Endothelial cell of umbilical vein (primary cell): ENCODE results near the gene PXMP2. TPM values are rescaled to one million over a fixed set of nuclear protein-coding genes. Genes with fewer than 3 reads are reported as not detected.

Experiments used
- BruUV-seq: library from RNA; stranded (reverse); fragments of 400-500 nt; replicated peaks from 2 replicates; lab custom pipeline; 2021; lab: Mats Ljungman, UMichigan
- CTCF ChIA-PET: fragments of 300-600, 350-600 bp; sonication (Branson Sonifier 250); formaldehyde crosslinking; loops from one replicate; lab custom pipeline; 2021; ENCODE audit warnings: antibody characterized with exemption, inconsistent platforms; lab: Charles Lee
- POLR2A ChIA-PET: fragments of 300-600, 350-600 bp; sonication (Branson Sonifier 250); formaldehyde crosslinking; loops from one replicate; lab custom pipeline; 2021; ENCODE audit warnings: antibody characterized with exemption, inconsistent platforms; lab: Charles Lee
- DNase-seq: peaks from one replicate; pipeline ENCODE4 v3.0.0-alpha.2; 2011; ENCODE audit warnings: low read depth, low spot score
- FAIRE-seq: peaks from 2 replicates; lab custom pipeline; 2011; peaks lifted over from hg19 to GRCh38; lab: Jason Lieb, UNC
- H2AFZ ChIP-seq: 2 replicates; pipeline ENCODE4 v1.6.0; 2012; ENCODE audit warnings: low read depth, low read length, control low read depth, inconsistent platforms
- H3K27ac ChIP-seq: 2 replicates; pipeline ENCODE4 v1.5.1; 2011; ENCODE audit warnings: low read depth, mild to moderate bottlenecking, control low read depth, low read length, moderate library complexity; ENCODE audit not compliant: insufficient read depth
- H3K27me3 ChIP-seq, 2 experiments: 2 replicates each; pipeline versions ENCODE4 v1.6.0 to v1.6.1; 2011; ENCODE audit warnings: low read length in 2 of 2, mixed read lengths in 1 of 2; ENCODE audit not compliant: control insufficient read depth in 2 of 2, insufficient read depth in 2 of 2
- H3K36me3 ChIP-seq, 2 experiments: 2 replicates in 1 of 2; 3 replicates in 1 of 2; pipeline ENCODE4 v1.5.1; 2011; ENCODE audit warnings: low read length in 2 of 2, mild to moderate bottlenecking in 1 of 2, moderate library complexity in 1 of 2; ENCODE audit not compliant: control insufficient read depth in 2 of 2, insufficient read depth in 2 of 2; ENCODE audit errors: extremely low read depth in 1 of 2
- H3K4me1 ChIP-seq: 3 replicates; pipeline ENCODE4 v1.5.1; 2011; ENCODE audit warnings: mild to moderate bottlenecking, low read length; ENCODE audit not compliant: control insufficient read depth, insufficient read depth; ENCODE audit errors: extremely low read depth
- H3K4me2 ChIP-seq: 2 replicates; pipeline ENCODE4 v1.6.1; 2011; ENCODE audit warnings: low read length, control low read depth, mixed read lengths; ENCODE audit not compliant: insufficient read depth
- H3K4me3 ChIP-seq, 3 experiments: fragments of 200-600 bp in 1 of 3; sonication (generic), shearing (Covaris generic) in 1 of 3; replicated peaks in 1 of 3; 2 replicates each; pipeline ENCODE4 v1.5.1; 2011 to 2016; ENCODE audit warnings: control low read depth in 3 of 3, low read length in 3 of 3, mild to moderate bottlenecking in 2 of 3, inconsistent platforms in 1 of 3, low read depth in 1 of 3, moderate library complexity in 1 of 3; ENCODE audit not compliant: insufficient read depth in 1 of 3
- H3K79me2 ChIP-seq: 2 replicates; pipeline ENCODE4 v1.6.0; 2012; ENCODE audit warnings: low read length, inconsistent platforms; ENCODE audit not compliant: control insufficient read depth, insufficient read depth
- H3K9ac ChIP-seq: replicated peaks from 2 replicates; pipeline ENCODE3; 2011; ENCODE audit warnings: low read length, control low read depth; ENCODE audit not compliant: insufficient read depth; ENCODE audit errors: extremely low read depth
- H3K9me1 ChIP-seq: replicated peaks from 3 replicates; pipeline ENCODE4 v1.6.0; 2011; ENCODE audit warnings: mild to moderate bottlenecking, low read length; ENCODE audit not compliant: control insufficient read depth, insufficient read depth; ENCODE audit errors: extremely low read depth
- H3K9me3 ChIP-seq: replicated peaks from 2 replicates; pipeline ENCODE4 v1.5.1; 2012; ENCODE audit warnings: low read length, inconsistent platforms; ENCODE audit not compliant: control insufficient read depth, insufficient read depth
- H4K20me1 ChIP-seq: replicated peaks from 2 replicates; pipeline ENCODE3; 2011; ENCODE audit warnings: mild to moderate bottlenecking, low read length; ENCODE audit not compliant: control insufficient read depth, insufficient read depth; ENCODE audit errors: extremely low read depth
- EZH2 ChIP-seq: IDR thresholded peaks from 2 replicates; pipeline ENCODE4 v1.6.1; 2012; ENCODE audit warnings: borderline replicate concordance, low read depth, mild to moderate bottlenecking, moderate library complexity, low read length, inconsistent platforms; ENCODE audit not compliant: severe bottlenecking
- FOS ChIP-seq: IDR thresholded peaks from 2 replicates; pipeline ENCODE4 v1.6.1; 2011; ENCODE audit warnings: mild to moderate bottlenecking, low read length, moderate library complexity, borderline replicate concordance; ENCODE audit not compliant: insufficient read depth
- GATA2 ChIP-seq: IDR thresholded peaks from 2 replicates; pipeline ENCODE4 v1.7.0; 2011; ENCODE audit warnings: low read depth, mild to moderate bottlenecking, moderate library complexity, mixed read lengths, low read length; ENCODE audit not compliant: insufficient read length, insufficient read depth
- JUN ChIP-seq: IDR thresholded peaks from 2 replicates; pipeline ENCODE4 v1.6.1; 2011; ENCODE audit warnings: borderline replicate concordance, low read depth; ENCODE audit not compliant: insufficient read length, insufficient read depth
- MYC ChIP-seq: IDR thresholded peaks from one replicate; pipeline ENCODE4 v1.6.1; 2011; ENCODE audit warnings: mild to moderate bottlenecking, low read depth, low read length
- POLR2A ChIP-seq: IDR thresholded peaks from 2 replicates; pipeline ENCODE4 v1.6.1; 2012; ENCODE audit warnings: low read depth, mild to moderate bottlenecking, control low read depth, low read length
- POLR2AphosphoS5 ChIP-seq: IDR thresholded peaks from 2 replicates; pipeline ENCODE4 v1.6.1; 2012; ENCODE audit warnings: low read depth, mild to moderate bottlenecking, control low read depth, low read length, moderate library complexity; ENCODE audit not compliant: insufficient read depth
- dilution Hi-C: fragments of 300-500 bp; cut with MboI; formaldehyde crosslinking; loops from one replicate; pipeline ENCODE4 v1.15.0; 2019; ENCODE audit warnings: low sequenced_read_pairs; ENCODE audit not compliant: extremely low pct_ligation_motif_present
- intact Hi-C: fragments of 100-400 bp; cut with micrococcal nuclease; formaldehyde crosslinking; loops from one replicate; pipeline ENCODE4 v1.10.0; 2022
- polyA plus RNA-seq, 4 experiments: library from polyadenylated mRNA; depleted of rRNA in 3 of 4; stranded (reverse) in 3 of 4; unstranded in 1 of 4; fragments of >200 nt; gene quantifications; 2 replicates each; pipeline versions ENCODE4 v1.2.1 to v1.2.3, GENCODE V29; 2011 to 2012; ENCODE audit warnings: missing spikeins in 1 of 4
- total RNA-seq: library from RNA; stranded (reverse); gene quantifications from 2 replicates; pipeline ENCODE4 v1.2.3, GENCODE V29; 2021
- TF ChIP-seq, protein P1 (sequence below), 2 donors: IDR thresholded peaks; 1 replicate in 1 of 2; 2 replicates in 1 of 2; pipeline ENCODE4 v1.5.1; 2011; ENCODE audit warnings: low read length in 2 of 2, mild to moderate bottlenecking in 2 of 2, moderate library complexity in 2 of 2, control low read depth in 1 of 2, inconsistent platforms in 1 of 2, low read depth in 1 of 2; ENCODE audit not compliant: insufficient read depth in 1 of 2; ENCODE audit errors: extremely low read depth in 1 of 2
- TF ChIP-seq, protein P2 (sequence below): IDR thresholded peaks from 2 replicates; pipeline ENCODE4 v1.6.1; 2011; ENCODE audit not compliant: insufficient read depth, insufficient read length

The PXMP2 gene
- total and polyA plus RNA-seq, 2 donors (not counting 3 experiments of a cell fraction or from before 2014, with no cell fraction given): 24.0 to 31.5 TPM

DNA sequence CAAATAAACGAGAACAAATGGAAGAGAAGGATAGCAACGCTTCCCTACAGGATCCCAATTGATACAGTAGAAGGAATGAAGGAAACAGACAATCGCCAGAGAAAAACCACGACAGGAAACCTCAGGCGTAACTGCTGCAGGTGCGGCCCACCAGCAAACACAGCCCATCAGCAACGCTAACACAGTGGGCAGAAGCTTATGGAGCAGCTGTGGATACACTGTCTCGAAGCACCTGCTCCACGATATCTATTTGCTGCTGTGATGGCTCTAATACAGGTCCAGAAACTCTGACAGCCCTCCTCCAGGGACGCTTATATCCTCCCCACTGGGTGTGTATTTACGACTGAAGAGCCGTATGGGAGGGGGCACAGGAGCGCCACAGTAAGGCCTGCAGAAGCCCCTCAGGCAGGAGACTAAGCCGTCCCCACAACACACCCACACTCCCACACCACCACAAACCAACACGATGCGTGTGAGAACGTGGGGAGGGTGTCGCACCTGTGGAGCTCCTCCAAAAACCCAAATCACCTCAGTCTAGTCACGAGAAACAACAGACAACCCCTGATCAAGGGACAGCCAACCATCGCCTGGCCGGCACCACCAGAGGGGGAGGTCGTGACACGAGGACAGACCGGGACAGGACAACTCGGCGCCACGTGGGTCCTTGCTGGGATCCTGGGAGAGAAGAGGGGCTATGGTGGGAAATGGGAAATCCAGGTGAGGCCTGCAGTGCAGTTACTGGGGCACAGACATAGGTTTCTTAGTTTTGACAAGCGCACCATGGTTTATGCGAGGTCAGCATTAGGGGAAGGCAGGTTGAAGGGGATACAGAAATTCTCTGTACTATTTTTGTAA, 24.3 kb upstream of the PXMP2 start:
- H3K79me2 ChIP-seq: no peaks in the 10 kb centered on the region
- dilution Hi-C loops: no loop called here
- DNase-seq: no peak
- H3K27ac ChIP-seq: no peak overlapping the region
- no peak overlapping the region for H3K4me2 ChIP-seq
- no peak for TF ChIP-seq GATA2
- no peak for TF ChIP-seq EZH2
- no peak for TF ChIP-seq MYC
- TF ChIP-seq JUN: no peak
- TF ChIP-seq, protein P1, sequence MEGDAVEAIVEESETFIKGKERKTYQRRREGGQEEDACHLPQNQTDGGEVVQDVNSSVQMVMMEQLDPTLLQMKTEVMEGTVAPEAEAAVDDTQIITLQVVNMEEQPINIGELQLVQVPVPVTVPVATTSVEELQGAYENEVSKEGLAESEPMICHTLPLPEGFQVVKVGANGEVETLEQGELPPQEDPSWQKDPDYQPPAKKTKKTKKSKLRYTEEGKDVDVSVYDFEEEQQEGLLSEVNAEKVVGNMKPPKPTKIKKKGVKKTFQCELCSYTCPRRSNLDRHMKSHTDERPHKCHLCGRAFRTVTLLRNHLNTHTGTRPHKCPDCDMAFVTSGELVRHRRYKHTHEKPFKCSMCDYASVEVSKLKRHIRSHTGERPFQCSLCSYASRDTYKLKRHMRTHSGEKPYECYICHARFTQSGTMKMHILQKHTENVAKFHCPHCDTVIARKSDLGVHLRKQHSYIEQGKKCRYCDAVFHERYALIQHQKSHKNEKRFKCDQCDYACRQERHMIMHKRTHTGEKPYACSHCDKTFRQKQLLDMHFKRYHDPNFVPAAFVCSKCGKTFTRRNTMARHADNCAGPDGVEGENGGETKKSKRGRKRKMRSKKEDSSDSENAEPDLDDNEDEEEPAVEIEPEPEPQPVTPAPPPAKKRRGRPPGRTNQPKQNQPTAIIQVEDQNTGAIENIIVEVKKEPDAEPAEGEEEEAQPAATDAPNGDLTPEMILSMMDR (IDR thresholded peaks at IDR 0.05; ENCODE audit: extremely low read depth in 1 of 2, insufficient read depth in 1 of 2, low read depth in 1 of 2, low read length in 2 of 2): no peak
- TF ChIP-seq POLR2AphosphoS5: no peak
- no peak for TF ChIP-seq FOS
- TF ChIP-seq POLR2A: no peak
- TF ChIP-seq, protein P2, sequence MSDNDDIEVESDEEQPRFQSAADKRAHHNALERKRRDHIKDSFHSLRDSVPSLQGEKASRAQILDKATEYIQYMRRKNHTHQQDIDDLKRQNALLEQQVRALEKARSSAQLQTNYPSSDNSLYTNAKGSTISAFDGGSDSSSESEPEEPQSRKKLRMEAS: no peak
- FAIRE-seq: no peak
- H3K27me3 ChIP-seq: no peaks in the 10 kb centered on the region
- H3K9me3 ChIP-seq: no peaks in the 10 kb centered on the region
- no peak overlapping the region for H2AFZ ChIP-seq
- H3K36me3 ChIP-seq: peaks cover 6 to 31% of the 10 kb centered on the region in 2 experiments
- ChIA-PET CTCF (interaction anchor here (1.9 kb wide), 1 partner anchor 24 kb away, joined by 5 read pairs; no protein-coding TSS in a partner anchor), POLR2A (no interaction called here)
- no TSS peak for BruUV-seq
- no peaks in the 10 kb centered on the region for H3K4me1 ChIP-seq
- intact Hi-C loops: no loop called here
- no peaks in the 10 kb centered on the region for H4K20me1 ChIP-seq
- H3K4me3 ChIP-seq: no peak overlapping the region
- H3K9ac ChIP-seq: no peak overlapping the region
- no peaks in the 10 kb centered on the region for H3K9me1 ChIP-seq
